BLaER1 treated with 17β-estradiol and CSF1 and Interleukin-3, amounts not matched to agents 10 nM and 100 nM (cell line): ENCODE results near the gene OGT.
"Not testable (repeated sequence)": the region's sequence is repeated elsewhere in the genome, so short reads cannot be mapped to it uniquely, and the experiment has no call there.

Source experiments
- H3K27ac ChIP-seq, 11 experiments: shearing (Covaris generic); formaldehyde crosslinking; 2 replicates each; pipeline ENCODE4 v1.8.1; 2022
- H3K27me3 ChIP-seq, 11 experiments: shearing (Covaris generic); formaldehyde crosslinking; 2 replicates each; pipeline ENCODE4 v1.8.1; 2022
- H3K36me3 ChIP-seq, 11 experiments: shearing (Covaris generic); formaldehyde crosslinking; 2 replicates each; pipeline ENCODE4 v1.8.1; 2022
- H3K4me1 ChIP-seq, 10 experiments: shearing (Covaris generic); formaldehyde crosslinking; 2 replicates each; pipeline ENCODE4 v1.8.1; 2022
- H3K4me2 ChIP-seq, 11 experiments: shearing (Covaris generic); formaldehyde crosslinking; 2 replicates each; pipeline ENCODE4 v1.8.1; 2022
- H3K4me3 ChIP-seq, 10 experiments: shearing (Covaris generic); formaldehyde crosslinking; 2 replicates each; pipeline ENCODE4 v1.8.1; 2022
- H3K9ac ChIP-seq, 11 experiments: shearing (Covaris generic); formaldehyde crosslinking; 2 replicates each; pipeline ENCODE4 v1.8.1; 2022
- H3K9me3 ChIP-seq, 11 experiments: shearing (Covaris generic); formaldehyde crosslinking; replicated peaks in 1 of 11; 2 replicates each; pipeline ENCODE4 v1.8.1; 2022
- H4K20me1 ChIP-seq, 11 experiments: shearing (Covaris generic); formaldehyde crosslinking; 2 replicates each; pipeline ENCODE4 v1.8.1; 2022
- Cebpa-rat ChIP-seq, 11 experiments: shearing (Covaris generic); IDR thresholded peaks; 2 replicates each; pipeline ENCODE4 v1.8.1; 2022

The OGT gene

GRCh38 chrX:71542825-71543224 lies 9.9 kb downstream of the OGT start:
- TF ChIP-seq Cebpa-rat (IDR thresholded peaks at IDR 0.05) = no peak

DNA sequence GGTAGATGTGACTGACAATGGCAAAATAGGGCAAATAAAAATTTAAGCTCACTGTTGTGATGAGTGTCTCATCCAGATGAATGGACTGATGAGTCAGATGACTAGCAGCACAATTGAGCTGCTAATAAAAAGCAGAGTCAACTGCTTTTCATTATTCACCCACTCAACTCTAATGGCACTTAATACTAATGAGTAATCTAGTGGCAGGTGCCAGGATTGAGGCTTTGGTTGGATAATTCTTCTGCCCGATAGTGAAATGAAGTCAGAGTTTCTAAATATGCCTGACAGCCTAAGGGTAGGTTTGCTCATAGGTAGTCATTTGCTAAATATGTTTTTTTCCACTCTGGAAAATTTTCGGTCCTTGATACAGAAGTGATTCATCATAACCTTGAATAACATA lies 10.4 kb downstream of the OGT start:
- H3K9me3 ChIP-seq = no peaks in the 10 kb centered on the region
- H3K4me2 ChIP-seq = peak overlapping the region in 3 of 11 experiments; percentile 48 to 74 (median 71); a peak in 4 of 22 replicates
- no peak overlapping the region for H3K4me3 ChIP-seq
- peaks cover 89 to 100% (median 99%) of the 10 kb centered on the region in 11 experiments for H4K20me1 ChIP-seq
- H3K9ac ChIP-seq = no peak overlapping the region
- TF ChIP-seq Cebpa-rat (IDR thresholded peaks at IDR 0.05) = no peak
- H3K27me3 ChIP-seq = peaks cover 44 to 97% (median 87%) of the 10 kb centered on the region in 11 experiments
- peaks cover 21 to 63% (median 40%) of the 10 kb centered on the region in 10 experiments for H3K4me1 ChIP-seq
- no peak overlapping the region for H3K27ac ChIP-seq
- peaks cover 46 to 88% (median 70%) of the 10 kb centered on the region in 11 experiments for H3K36me3 ChIP-seq

More at GRCh38 chrX:71542825-71543224, 9.9 kb downstream of the OGT start:
- H3K4me1 ChIP-seq = peaks cover 21 to 68% (median 40%) of the 10 kb centered on the region in 10 experiments
- H3K27ac ChIP-seq = peak overlapping the region in 2 of 11 experiments; percentile 5 to 69; a peak in 2 of 22 replicates
- H3K4me2 ChIP-seq = peak overlapping the region in 5 of 11 experiments; percentile 48 to 75 (median 71); a peak in 10 of 22 replicates
- H3K9ac ChIP-seq = no peak overlapping the region
- H4K20me1 ChIP-seq = peaks cover 92 to 100% (median 100%) of the 10 kb centered on the region in 11 experiments
- peaks cover 43 to 88% (median 70%) of the 10 kb centered on the region in 11 experiments for H3K36me3 ChIP-seq
- H3K27me3 ChIP-seq = peaks cover 46 to 97% (median 91%) of the 10 kb centered on the region in 11 experiments
- no peak overlapping the region for H3K4me3 ChIP-seq
- no peaks in the 10 kb centered on the region for H3K9me3 ChIP-seq

DNA sequence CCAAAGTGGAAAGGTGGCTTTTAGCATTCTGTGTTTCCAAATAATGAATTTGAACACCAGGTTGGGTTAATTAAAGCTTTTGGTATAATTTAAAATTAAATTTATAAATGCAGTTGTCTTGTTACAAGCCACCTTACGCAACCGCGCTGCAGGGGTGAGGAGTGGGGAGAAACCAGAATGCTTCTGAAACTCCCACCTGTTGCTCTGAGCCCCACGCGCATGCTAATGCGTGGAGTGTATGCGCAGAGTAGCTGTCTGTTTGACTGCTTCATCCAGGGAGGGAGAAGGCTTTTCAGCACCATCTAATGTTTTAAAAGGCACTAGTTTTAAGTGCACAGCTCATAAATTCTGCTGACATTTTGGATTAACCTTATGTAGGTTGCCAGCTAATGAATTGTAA lies 12.5 kb downstream of the OGT start:
- peaks cover 45 to 96% (median 82%) of the 10 kb centered on the region in 11 experiments for H3K27me3 ChIP-seq
- TF ChIP-seq Cebpa-rat (IDR thresholded peaks at IDR 0.05) = no peak
- no peak overlapping the region for H3K4me3 ChIP-seq
- H3K9me3 ChIP-seq = no peaks in the 10 kb centered on the region
- peaks cover 54 to 88% (median 70%) of the 10 kb centered on the region in 11 experiments for H3K36me3 ChIP-seq
- no peak overlapping the region for H3K4me2 ChIP-seq
- no peak overlapping the region for H3K27ac ChIP-seq
- no peak overlapping the region for H3K9ac ChIP-seq
- peaks cover 74 to 100% (median 98%) of the 10 kb centered on the region in 11 experiments for H4K20me1 ChIP-seq
- H3K4me1 ChIP-seq = peaks cover 16 to 54% (median 23%) of the 10 kb centered on the region in 10 experiments

- H3K36me3 ChIP-seq = peaks cover 59 to 100% (median 74%) of the 10 kb centered on the region in 11 experiments
- peaks cover 43 to 96% (median 78%) of the 10 kb centered on the region in 11 experiments for H3K27me3 ChIP-seq
- no peak overlapping the region for H3K27ac ChIP-seq
- H3K9ac ChIP-seq = no peak overlapping the region
- H3K4me3 ChIP-seq = no peak overlapping the region
- H3K4me2 ChIP-seq = no peak overlapping the region
- peaks cover 1 to 44% (median 10%) of the 10 kb centered on the region in 10 experiments; a peak in 17 of 20 replicates for H3K4me1 ChIP-seq
- H3K9me3 ChIP-seq = no peaks in the 10 kb centered on the region
- peak in 3 of 11 experiments; percentile 40 to 71 (median 53); a peak in 5 of 22 replicates for TF ChIP-seq Cebpa-rat (IDR thresholded peaks at IDR 0.05)
- peaks cover 63 to 100% (median 96%) of the 10 kb centered on the region in 11 experiments for H4K20me1 ChIP-seq
Observed at GRCh38 chrX:71546879-71547278, 14.0 kb downstream of the OGT start.

DNA sequence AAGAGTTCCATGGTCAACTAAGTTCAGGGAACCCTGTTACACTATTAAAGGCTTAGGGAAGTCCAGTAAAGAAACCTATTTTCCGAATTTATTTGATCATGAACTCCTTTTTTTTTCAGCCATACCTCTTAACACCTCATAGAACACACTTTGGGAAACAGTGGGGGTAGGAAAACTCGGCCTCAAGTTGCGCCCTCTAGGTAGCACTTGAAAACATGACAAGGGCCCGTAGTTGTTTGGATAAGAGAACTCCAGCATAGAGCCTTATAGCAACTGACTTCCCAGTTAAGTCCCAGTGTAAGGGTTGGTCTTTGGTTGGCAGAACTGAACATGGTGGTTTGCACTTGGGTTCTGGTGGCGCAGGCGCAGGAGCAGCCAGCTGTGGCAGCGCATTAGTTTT lies 14.4 kb downstream of the OGT start:
- H3K9ac ChIP-seq = no peak overlapping the region
- TF ChIP-seq Cebpa-rat (IDR thresholded peaks at IDR 0.05) = no peak
- peaks cover 61 to 100% (median 78%) of the 10 kb centered on the region in 11 experiments for H3K36me3 ChIP-seq
- no peak overlapping the region for H3K27ac ChIP-seq
- peaks cover 43 to 96% (median 80%) of the 10 kb centered on the region in 11 experiments for H3K27me3 ChIP-seq
- H3K4me1 ChIP-seq = peaks cover 0 to 40% (median 5%) of the 10 kb centered on the region in 10 experiments; a peak in 14 of 20 replicates
- H3K9me3 ChIP-seq = no peaks in the 10 kb centered on the region
- peaks cover 63 to 100% (median 96%) of the 10 kb centered on the region in 11 experiments for H4K20me1 ChIP-seq
- H3K4me2 ChIP-seq = no peak overlapping the region
- H3K4me3 ChIP-seq = no peak overlapping the region

DNA sequence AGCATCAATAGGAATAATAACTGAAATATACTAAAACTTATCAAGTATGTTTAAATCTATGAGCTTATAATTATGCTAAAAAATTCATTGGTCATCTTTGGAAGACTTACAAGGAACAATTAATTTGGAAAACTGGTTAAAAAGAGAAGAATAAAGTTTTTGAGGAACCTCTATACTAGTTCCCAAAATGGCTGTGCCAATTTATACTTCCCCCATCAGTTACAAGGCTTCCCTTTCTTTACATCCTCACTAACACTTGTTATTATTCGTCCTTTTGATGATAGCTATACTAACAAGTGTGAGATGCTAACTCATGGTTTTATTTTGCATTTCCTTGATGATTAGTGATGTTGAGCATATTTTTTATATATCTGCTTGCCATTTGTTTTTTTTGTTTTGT lies 17.1 kb downstream of the OGT start:
- Histone ChIP-seq H3K9ac (no peak overlapping the region), H4K20me1 (peaks cover 44 to 99% (median 91%) of the 10 kb centered on the region in 11 experiments; a peak in 21 of 22 replicates), H3K4me2 (no peak overlapping the region; a peak in 1 of 22 replicates), H3K4me3 (no peak overlapping the region), H3K36me3 (peaks cover 59 to 100% (median 84%) of the 10 kb centered on the region in 11 experiments), H3K9me3 (no peaks in the 10 kb centered on the region), H3K4me1 (peaks cover 0 to 16% (median 0%) of the 10 kb centered on the region in 10 experiments; a peak in 4 of 20 replicates), H3K27me3 (peaks cover 54 to 97% (median 79%) of the 10 kb centered on the region in 11 experiments), H3K27ac (no peak overlapping the region)
- no peak for TF ChIP-seq Cebpa-rat (IDR thresholded peaks at IDR 0.05)

DNA sequence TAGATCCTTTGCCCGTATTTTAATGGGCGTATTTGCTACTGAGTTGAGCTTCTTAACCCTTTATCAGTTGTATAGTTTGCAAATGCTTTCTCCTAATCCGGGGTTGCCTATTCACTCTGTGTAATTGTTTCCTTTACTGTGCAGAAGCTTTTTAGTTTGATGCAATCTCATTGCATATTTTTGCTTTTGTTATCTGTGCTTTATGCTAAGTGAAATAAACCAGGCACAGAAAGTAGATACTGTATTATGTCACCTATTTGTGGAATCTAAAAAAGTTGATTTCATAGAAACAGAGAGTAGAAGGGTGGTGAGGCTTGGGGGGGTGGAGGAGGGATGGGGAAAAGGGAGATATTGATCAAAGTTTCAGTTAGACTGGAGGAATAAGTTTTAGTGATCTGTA lies 17.7 kb downstream of the OGT start:
- peaks cover 43 to 99% (median 89%) of the 10 kb centered on the region in 11 experiments; a peak in 21 of 22 replicates for H4K20me1 ChIP-seq
- H3K4me3 ChIP-seq = no peak overlapping the region
- H3K27ac ChIP-seq = no peak overlapping the region
- TF ChIP-seq Cebpa-rat (IDR thresholded peaks at IDR 0.05) = no peak
- no peak overlapping the region for H3K4me2 ChIP-seq
- peaks cover 50 to 95% (median 77%) of the 10 kb centered on the region in 11 experiments for H3K27me3 ChIP-seq
- no peaks in the 10 kb centered on the region for H3K9me3 ChIP-seq
- H3K36me3 ChIP-seq = peaks cover 57 to 100% (median 84%) of the 10 kb centered on the region in 11 experiments
- H3K4me1 ChIP-seq = peaks cover 0 to 14% (median 0%) of the 10 kb centered on the region in 10 experiments; a peak in 4 of 20 replicates
- no peak overlapping the region for H3K9ac ChIP-seq

GRCh38 chrX:71556036-71556435 lies 23.1 kb downstream of the OGT start:
- no peak for TF ChIP-seq Cebpa-rat (IDR thresholded peaks at IDR 0.05)
- Histone ChIP-seq H3K36me3 (peaks cover 68 to 100% (median 88%) of the 10 kb centered on the region in 11 experiments), H3K27me3 (peaks cover 60 to 98% (median 87%) of the 10 kb centered on the region in 11 experiments), H3K4me2 (no peak overlapping the region), H4K20me1 (peaks cover 33 to 95% (median 78%) of the 10 kb centered on the region in 11 experiments; a peak in 20 of 22 replicates), H3K27ac (no peak overlapping the region), H3K9me3 (no peaks in the 10 kb centered on the region), H3K9ac (no peak overlapping the region), H3K4me1 (no peaks in the 10 kb centered on the region), H3K4me3 (no peak overlapping the region)

GRCh38 chrX:71558920-71559319 lies 26.0 kb downstream of the OGT start:
- Histone ChIP-seq H3K36me3 (peaks cover 81 to 100% (median 94%) of the 10 kb centered on the region in 11 experiments), H4K20me1 (peaks cover 29 to 98% (median 78%) of the 10 kb centered on the region in 11 experiments; a peak in 20 of 22 replicates)
- no peak for TF ChIP-seq Cebpa-rat (IDR thresholded peaks at IDR 0.05)

GRCh38 chrX:71559773-71560172 lies 26.9 kb downstream of the OGT start:
- H4K20me1 ChIP-seq = peaks cover 30 to 97% (median 81%) of the 10 kb centered on the region in 11 experiments; a peak in 20 of 22 replicates
- H3K4me2 ChIP-seq = not testable (repeated sequence)

More at GRCh38 chrX:71558920-71559319, 26.0 kb downstream of the OGT start:
- Histone ChIP-seq H3K4me1 (no peaks in the 10 kb centered on the region), H3K9ac (no peak overlapping the region), H3K4me2 (no peak overlapping the region), H3K4me3 (no peak overlapping the region), H3K9me3 (no peaks in the 10 kb centered on the region), H3K27me3 (peaks cover 66 to 99% (median 92%) of the 10 kb centered on the region in 11 experiments), H3K27ac (no peak overlapping the region)

More at GRCh38 chrX:71559773-71560172, 26.9 kb downstream of the OGT start:
- not testable (repeated sequence) for H3K9ac ChIP-seq, H3K9me3 ChIP-seq, H3K4me1 ChIP-seq, H3K27ac ChIP-seq, H3K4me3 ChIP-seq
- H3K27me3 ChIP-seq = peaks cover 66 to 99% (median 93%) of the 10 kb centered on the region in 11 experiments
- H3K36me3 ChIP-seq = peaks cover 89 to 100% (median 96%) of the 10 kb centered on the region in 11 experiments
